SW480 (cell line): Measurements from ENCODE around the gene IKBKE.

Source experiments
- DNase-seq: peaks from one replicate; pipeline ENCODE4 v3.0.0-alpha.2; 2016; ENCODE audit warnings: low spot score

Gene IKBKE

DNA sequence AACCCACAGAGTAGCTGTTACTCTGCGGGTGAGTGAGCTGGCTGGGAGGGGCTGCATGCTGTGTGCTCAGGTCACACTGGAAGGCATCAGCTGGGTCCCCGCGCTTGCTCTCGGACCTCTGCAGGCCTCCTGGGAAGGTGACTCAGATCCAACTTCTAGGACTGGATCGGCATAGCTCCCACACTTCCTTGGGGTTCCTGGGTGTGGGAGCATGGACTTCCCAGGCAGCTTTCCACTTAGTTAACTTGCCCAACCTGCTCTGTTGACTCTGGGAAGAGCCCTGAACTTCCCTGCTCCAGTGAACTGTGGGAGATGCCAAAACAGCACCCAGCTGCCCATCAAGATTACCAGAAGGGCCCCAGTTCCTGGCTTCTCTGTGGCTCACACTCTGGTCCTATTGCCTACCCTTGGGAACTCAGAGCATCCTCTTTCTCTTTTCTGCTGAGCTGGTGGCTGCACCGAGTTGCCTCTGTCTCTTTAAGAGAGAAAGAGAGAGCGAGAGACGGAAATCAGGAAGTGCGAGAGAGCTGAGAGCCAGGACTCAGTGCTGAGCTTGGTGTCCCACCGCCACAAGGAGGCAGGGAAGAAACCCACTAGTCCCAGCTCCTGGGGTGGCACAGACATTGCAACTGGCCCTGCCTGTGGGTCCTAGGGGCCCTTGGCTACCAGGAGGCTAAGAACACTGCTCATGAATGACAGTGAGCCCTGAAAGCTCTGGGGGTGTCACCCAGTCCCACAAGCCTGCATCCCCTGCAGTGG is at the start of gene IKBKE:
TSS of gene IKBKE (plus strand) at position 544 of the 759 bp plus-strand sequence. CDS start 2,752 bp downstream, outside the sequence.
- peak; percentile 69 for DNase-seq

- DNase-seq = no peak
Measured at GRCh38 chr1:206421616-206422340, 48.5 kb upstream of the IKBKE start.

- no peak for DNase-seq
Measured at GRCh38 chr1:206422525-206422924, 47.8 kb upstream of the IKBKE start.

DNA sequence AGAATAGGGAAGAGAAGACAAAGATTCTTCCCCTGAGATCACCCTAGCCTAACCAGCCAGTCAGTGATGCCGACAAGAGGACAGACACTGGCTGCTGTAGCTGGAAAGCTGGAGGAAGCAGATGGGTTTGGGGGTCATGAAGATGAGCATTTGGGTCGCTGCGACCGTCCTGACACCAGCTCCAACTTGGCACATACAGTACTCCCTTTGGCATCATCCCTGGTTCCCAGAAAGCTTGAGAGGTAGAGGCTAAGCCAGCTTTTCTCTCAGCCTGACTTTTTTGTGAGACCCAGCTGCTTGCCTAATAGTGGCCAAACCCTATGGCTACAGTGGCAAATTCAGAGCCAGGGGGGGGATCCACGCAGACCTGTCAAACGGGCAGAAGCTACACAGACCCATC is 43.0 kb upstream of the IKBKE start:
- no peak for DNase-seq

DNA sequence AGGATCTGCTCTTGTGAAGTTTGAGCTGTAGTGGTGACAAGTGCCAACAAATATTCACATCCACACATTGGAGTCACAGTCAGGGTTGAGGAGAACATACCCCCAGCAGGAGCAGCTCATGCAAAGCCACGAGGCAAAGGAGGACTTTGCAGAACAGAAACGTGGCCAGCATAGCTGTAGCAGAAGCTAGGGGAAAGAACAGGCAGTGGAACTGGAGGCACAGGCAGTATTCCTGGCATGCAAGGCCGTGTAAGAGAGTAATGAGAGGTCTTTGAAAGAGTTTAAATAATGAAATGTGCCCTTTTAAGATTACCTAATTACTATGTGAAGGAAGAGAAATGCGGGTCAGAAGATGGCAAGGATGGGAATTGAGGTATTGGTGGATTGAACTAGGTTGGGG is 40.9 kb upstream of the IKBKE start:
- no peak for DNase-seq

DNA sequence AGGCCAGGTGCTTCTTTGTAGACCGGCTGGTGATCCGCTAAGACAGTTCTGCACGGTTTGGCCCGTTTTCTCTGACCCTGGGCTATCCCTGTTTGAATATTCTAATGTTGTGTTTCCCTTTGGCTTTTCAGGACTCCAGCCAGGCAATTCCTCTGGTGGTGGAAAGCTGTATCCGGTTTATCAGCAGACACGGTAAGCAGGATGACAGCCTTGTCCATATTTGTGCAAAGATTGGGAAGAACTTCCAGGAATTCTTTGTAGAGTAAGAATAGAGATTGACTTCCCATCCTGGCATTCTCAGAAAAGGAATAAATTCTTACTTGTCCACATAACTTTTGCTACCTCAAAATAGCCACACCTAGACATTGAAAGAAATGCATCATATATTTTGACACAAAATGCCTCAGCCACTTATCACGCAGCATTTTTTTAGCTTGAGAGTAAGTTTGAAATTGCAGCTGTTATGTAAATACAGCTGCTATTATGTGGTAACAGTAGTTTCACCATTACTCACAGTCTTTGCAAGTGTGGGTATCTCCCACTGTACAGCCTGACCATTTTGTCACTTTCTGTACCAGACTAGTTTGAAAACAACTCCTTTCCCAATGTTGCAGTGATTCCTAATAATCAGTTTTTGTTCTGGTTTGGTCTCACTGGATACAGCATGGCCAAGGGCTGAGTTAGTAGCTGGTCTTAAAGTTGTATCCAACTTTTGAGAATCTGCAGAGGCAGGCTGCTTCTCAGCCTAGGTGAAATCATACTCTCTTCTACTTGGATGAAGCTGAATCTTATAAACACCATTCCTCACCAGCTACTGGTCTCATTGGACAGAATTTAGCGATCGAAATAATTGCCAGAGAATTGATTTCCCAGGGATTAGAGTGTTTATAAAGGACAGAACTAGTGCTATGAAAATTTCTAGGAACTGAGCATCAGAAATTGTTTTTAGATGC is 40.0 kb upstream of the IKBKE start:
- DNase-seq = no peak

DNA sequence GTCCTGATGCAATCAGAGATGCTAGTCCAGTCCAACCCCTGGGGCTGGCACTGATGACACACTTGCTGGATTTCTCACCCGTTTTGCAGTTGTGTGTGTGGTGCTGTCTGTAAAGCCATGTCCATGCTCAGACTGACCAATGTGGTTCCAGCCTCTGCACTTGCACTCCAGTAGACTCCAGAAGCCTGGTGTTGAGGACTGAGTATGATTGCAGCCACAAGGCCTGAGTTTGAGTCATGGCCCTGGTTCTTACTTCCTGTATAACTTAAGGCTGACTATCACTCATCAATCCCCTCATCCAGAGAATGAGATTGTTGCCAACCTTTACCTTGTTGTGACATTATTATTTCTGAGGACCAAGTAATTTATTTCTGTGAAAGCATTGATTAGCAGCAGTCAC is 34.8 kb upstream of the IKBKE start:
- no peak for DNase-seq

GRCh38 chr1:206438554-206438953 is 31.7 kb upstream of the IKBKE start:
- no peak for DNase-seq

- DNase-seq = no peak
Measured at GRCh38 chr1:206439205-206439604, 31.1 kb upstream of the IKBKE start.

GRCh38 chr1:206441336-206441967 is 28.8 kb upstream of the IKBKE start:
- DNase-seq = no peak

GRCh38 chr1:206442101-206442500 is 28.2 kb upstream of the IKBKE start:
- DNase-seq = no peak

- DNase-seq = no peak
Measured at GRCh38 chr1:206445116-206445515, 25.2 kb upstream of the IKBKE start.

- no peak for DNase-seq
Measured at GRCh38 chr1:206445911-206446356, 24.3 kb upstream of the IKBKE start.

- DNase-seq = no peak
Measured at GRCh38 chr1:206446688-206447421, 23.4 kb upstream of the IKBKE start.

- no peak for DNase-seq
Measured at GRCh38 chr1:206447422-206447765, 22.9 kb upstream of the IKBKE start.

- DNase-seq = peak; percentile 5
Measured at GRCh38 chr1:206447792-206448191, 22.5 kb upstream of the IKBKE start.

GRCh38 chr1:206448471-206448870 is 21.8 kb upstream of the IKBKE start:
- no peak for DNase-seq

DNA sequence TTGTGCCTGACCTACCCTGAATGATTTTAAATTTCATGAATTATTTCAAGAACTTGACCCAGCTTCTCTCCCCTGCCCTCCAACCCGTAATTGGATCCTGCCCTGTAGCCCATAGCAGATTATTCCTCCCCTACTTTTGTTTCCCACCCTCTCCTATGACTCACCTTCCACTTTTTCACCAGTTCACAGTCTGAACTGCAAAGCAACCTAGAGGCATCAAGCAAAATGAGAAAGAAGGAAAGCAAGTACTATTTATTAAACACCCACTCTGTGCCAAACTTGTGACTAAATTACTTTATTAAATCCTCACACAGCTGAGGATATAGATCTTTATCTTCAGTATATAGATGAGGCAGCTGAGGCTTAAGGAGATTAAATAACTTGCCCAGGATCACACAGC is 20.7 kb upstream of the IKBKE start:
- no peak for DNase-seq

GRCh38 chr1:206450281-206450680 is 20.0 kb upstream of the IKBKE start:
- no peak for DNase-seq

- no peak for DNase-seq
Measured at GRCh38 chr1:206451134-206451686, 19.1 kb upstream of the IKBKE start.

- DNase-seq = no peak
Measured at GRCh38 chr1:206453111-206453510, 17.2 kb upstream of the IKBKE start.
